ENCODE data around the gene ZDHHC19.

GRCh38 chr3:196198081-196198675 lies 13.0 kb downstream of the ZDHHC19 start:
- TF ChIP-seq, protein P1, sequence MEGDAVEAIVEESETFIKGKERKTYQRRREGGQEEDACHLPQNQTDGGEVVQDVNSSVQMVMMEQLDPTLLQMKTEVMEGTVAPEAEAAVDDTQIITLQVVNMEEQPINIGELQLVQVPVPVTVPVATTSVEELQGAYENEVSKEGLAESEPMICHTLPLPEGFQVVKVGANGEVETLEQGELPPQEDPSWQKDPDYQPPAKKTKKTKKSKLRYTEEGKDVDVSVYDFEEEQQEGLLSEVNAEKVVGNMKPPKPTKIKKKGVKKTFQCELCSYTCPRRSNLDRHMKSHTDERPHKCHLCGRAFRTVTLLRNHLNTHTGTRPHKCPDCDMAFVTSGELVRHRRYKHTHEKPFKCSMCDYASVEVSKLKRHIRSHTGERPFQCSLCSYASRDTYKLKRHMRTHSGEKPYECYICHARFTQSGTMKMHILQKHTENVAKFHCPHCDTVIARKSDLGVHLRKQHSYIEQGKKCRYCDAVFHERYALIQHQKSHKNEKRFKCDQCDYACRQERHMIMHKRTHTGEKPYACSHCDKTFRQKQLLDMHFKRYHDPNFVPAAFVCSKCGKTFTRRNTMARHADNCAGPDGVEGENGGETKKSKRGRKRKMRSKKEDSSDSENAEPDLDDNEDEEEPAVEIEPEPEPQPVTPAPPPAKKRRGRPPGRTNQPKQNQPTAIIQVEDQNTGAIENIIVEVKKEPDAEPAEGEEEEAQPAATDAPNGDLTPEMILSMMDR (IDR thresholded peaks at IDR 0.05 in 8 of 11, conservative IDR thresholded peaks at IDR 0.05 in 3 of 11), result no peak
- no peak for TF ChIP-seq POLR2A (IDR thresholded peaks at IDR 0.05)
- TF ChIP-seq POLR2AphosphoS5 (IDR thresholded peaks at IDR 0.05), result no peak
